Measurements from ENCODE around the gene SLC16A8. TPM values are rescaled to one million over a fixed set of nuclear protein-coding genes. Genes with fewer than 3 reads are reported as not detected.
"Not testable (repeated sequence)": the region's sequence is repeated elsewhere in the genome, so short reads cannot be mapped to it uniquely, and the experiment has no call there.

Gene SLC16A8
- polyA plus RNA-seq, 3 donors: 0.24 to 1.0 (median 0.76) TPM

- no peak for DNase-seq (ENCODE audit: low read depth in 3 of 3, low spot score in 2 of 3)
These were observed 4.9 kb upstream of the SLC16A8 start for GRCh38 chr22:38088629-38089473.

GRCh38 chr22:38087855-38088254, 3.9 kb upstream of the SLC16A8 start:
- DNase-seq (ENCODE audit: low read depth in 3 of 3, low spot score in 2 of 3): no peak

- DNase-seq (ENCODE audit: low read depth in 3 of 3, low spot score in 2 of 3): no peak
These were observed 3.0 kb upstream of the SLC16A8 start for GRCh38 chr22:38086942-38087341.

GRCh38 chr22:38086001-38086845, 2.2 kb upstream of the SLC16A8 start:
- DNase-seq (ENCODE audit: low read depth in 3 of 3, low spot score in 2 of 3): no peak

- DNase-seq (ENCODE audit: low read depth in 3 of 3, low spot score in 2 of 3): no peak
These were observed 1.5 kb upstream of the SLC16A8 start for GRCh38 chr22:38085501-38085900.

- DNase-seq (ENCODE audit: low read depth in 3 of 3, low spot score in 2 of 3): no peak
These were observed 1.1 kb upstream of the SLC16A8 start for GRCh38 chr22:38085056-38085455.

GRCh38 chr22:38082986-38083710, 836 bp downstream of the SLC16A8 start:
- no peak for DNase-seq (ENCODE audit: low read depth in 3 of 3, low spot score in 2 of 3)

- no peak for DNase-seq (ENCODE audit: low read depth in 3 of 3, low spot score in 2 of 3)
These were observed 1.8 kb downstream of the SLC16A8 start for GRCh38 chr22:38081941-38082828.

GRCh38 chr22:38081636-38081940, 2.4 kb downstream of the SLC16A8 start:
- no peak for DNase-seq (ENCODE audit: low read depth in 3 of 3, low spot score in 2 of 3)

- no peak for DNase-seq (ENCODE audit: low read depth in 3 of 3, low spot score in 2 of 3)
These were observed 2.9 kb downstream of the SLC16A8 start for GRCh38 chr22:38080850-38081635.

- no peak for DNase-seq (ENCODE audit: low read depth in 3 of 3, low spot score in 2 of 3)
These were observed 3.5 kb downstream of the SLC16A8 start for GRCh38 chr22:38080474-38080849.

GRCh38 chr22:38079804-38080203, 4.2 kb downstream of the SLC16A8 start:
- DNase-seq (ENCODE audit: low read depth in 3 of 3, low spot score in 2 of 3): no peak

- not testable (repeated sequence) for DNase-seq (ENCODE audit: low read depth in 3 of 3, low spot score in 2 of 3)
These were observed 4.8 kb downstream of the SLC16A8 start for GRCh38 chr22:38079208-38079607.

- DNase-seq (ENCODE audit: low read depth in 3 of 3, low spot score in 2 of 3): no peak
These were observed 5.7 kb downstream of the SLC16A8 start for GRCh38 chr22:38078046-38078840.

- no peak for DNase-seq (ENCODE audit: low read depth in 3 of 3, low spot score in 2 of 3)
These were observed 6.4 kb downstream of the SLC16A8 start for GRCh38 chr22:38077595-38077994.

- no peak for DNase-seq (ENCODE audit: low read depth in 3 of 3, low spot score in 2 of 3)
These were observed 6.9 kb downstream of the SLC16A8 start for GRCh38 chr22:38077096-38077495.

- no peak for DNase-seq (ENCODE audit: low read depth in 3 of 3, low spot score in 2 of 3)
These were observed 8.0 kb downstream of the SLC16A8 start for GRCh38 chr22:38075961-38076360.

- DNase-seq (ENCODE audit: low read depth in 3 of 3, low spot score in 2 of 3): no peak
These were observed 8.7 kb downstream of the SLC16A8 start for GRCh38 chr22:38075105-38075825.

Measured in right renal cortex interstitium (tissue), 3 donors.